ENCODE measurements around the gene SHMT2. TPM values are rescaled to one million over a fixed set of nuclear protein-coding genes. Genes with fewer than 3 reads are reported as not detected.
A peak's percentile ranks its signal among the peaks of the same experiment; 100 is the strongest.

Gene SHMT2
- total and polyA plus RNA-seq, 2 donors: 37.0 to 63.1 TPM

- Histone ChIP-seq H3K4me1 (ENCODE audit: control insufficient read depth in 2 of 2, insufficient read depth in 2 of 2, low read length in 2 of 2) (peaks cover 27 to 53% of the 10 kb centered on the region in 2 donors), H3K4me3 (ENCODE audit: low read length in 2 of 2) (no peak overlapping the region), H3K9me3 (ENCODE audit: control insufficient read depth in 2 of 2, insufficient read depth in 1 of 2, low read length in 1 of 2) (peaks cover 0 to 23% of the 10 kb centered on the region in 2 donors), H3K27ac (ENCODE audit: low read depth in 1 of 2, low read length in 1 of 2) (peak overlapping the region in 1 of 2 donors; percentile 57), H3K36me3 (ENCODE audit: control insufficient read depth in 2 of 2, insufficient read depth in 2 of 2, low read length in 1 of 2) (peaks cover 44 to 50% of the 10 kb centered on the region in 2 donors), H3K27me3 (ENCODE audit: control insufficient read depth in 2 of 2, insufficient read depth in 1 of 2, low read length in 1 of 2) (peaks cover 47 to 53% of the 10 kb centered on the region in 2 donors)
- peak in 1 of 9 donors; percentile 20 for DNase-seq (ENCODE audit: low read depth in 6 of 9, low spot score in 9 of 9)
- 94% methylated on average over 10 of the region's 10 CpGs for WGBS
Measured at GRCh38 chr12:57234571-57235016, 5.1 kb downstream of the SHMT2 start.

- Histone ChIP-seq H3K9me3 (ENCODE audit: control insufficient read depth in 2 of 2, insufficient read depth in 1 of 2, low read length in 1 of 2) (peaks cover 0 to 23% of the 10 kb centered on the region in 2 donors), H3K27ac (ENCODE audit: low read depth in 1 of 2, low read length in 1 of 2) (peak overlapping the region in 1 of 2 donors; percentile 64), H3K4me3 (ENCODE audit: low read length in 2 of 2) (no peak overlapping the region), H3K36me3 (ENCODE audit: control insufficient read depth in 2 of 2, insufficient read depth in 2 of 2, low read length in 1 of 2) (peaks cover 44 to 50% of the 10 kb centered on the region in 2 donors), H3K27me3 (ENCODE audit: control insufficient read depth in 2 of 2, insufficient read depth in 1 of 2, low read length in 1 of 2) (peaks cover 53 to 59% of the 10 kb centered on the region in 2 donors), H3K4me1 (ENCODE audit: control insufficient read depth in 2 of 2, insufficient read depth in 2 of 2, low read length in 2 of 2) (peaks cover 31 to 56% of the 10 kb centered on the region in 2 donors)
- no peak for DNase-seq (ENCODE audit: low read depth in 6 of 9, low spot score in 9 of 9)
- 94% methylated on average over 26 of the region's 26 CpGs for WGBS
Measured at GRCh38 chr12:57235017-57235727, 5.7 kb downstream of the SHMT2 start.

GRCh38 chr12:57235728-57236131, 6.2 kb downstream of the SHMT2 start:
- Histone ChIP-seq H3K4me1 (ENCODE audit: control insufficient read depth in 2 of 2, insufficient read depth in 2 of 2, low read length in 2 of 2) (peaks cover 28 to 56% of the 10 kb centered on the region in 2 donors), H3K36me3 (ENCODE audit: control insufficient read depth in 2 of 2, insufficient read depth in 2 of 2, low read length in 1 of 2) (peaks cover 44 to 50% of the 10 kb centered on the region in 2 donors), H3K27ac (ENCODE audit: low read depth in 1 of 2, low read length in 1 of 2) (no peak overlapping the region), H3K27me3 (ENCODE audit: control insufficient read depth in 2 of 2, insufficient read depth in 1 of 2, low read length in 1 of 2) (peaks cover 58 to 65% of the 10 kb centered on the region in 2 donors), H3K9me3 (ENCODE audit: control insufficient read depth in 2 of 2, insufficient read depth in 1 of 2, low read length in 1 of 2) (peaks cover 0 to 26% of the 10 kb centered on the region in 2 donors), H3K4me3 (ENCODE audit: low read length in 2 of 2) (no peak overlapping the region)
- WGBS: 66% methylated on average over 8 of the region's 8 CpGs
- no peak for DNase-seq (ENCODE audit: low read depth in 6 of 9, low spot score in 9 of 9)

GRCh38 chr12:57236201-57236924, 6.9 kb downstream of the SHMT2 start:
- peaks cover 38 to 45% of the 10 kb centered on the region in 2 donors for H3K36me3 ChIP-seq (ENCODE audit: control insufficient read depth in 2 of 2, insufficient read depth in 2 of 2, low read length in 1 of 2)
- H3K27ac ChIP-seq (ENCODE audit: low read depth in 1 of 2, low read length in 1 of 2): no peak overlapping the region
- DNase-seq (ENCODE audit: low read depth in 6 of 9, low spot score in 9 of 9): peak in 1 of 9 donors; percentile 12
- H3K4me1 ChIP-seq (ENCODE audit: control insufficient read depth in 2 of 2, insufficient read depth in 2 of 2, low read length in 2 of 2): peaks cover 26 to 59% of the 10 kb centered on the region in 2 donors
- no peak overlapping the region for H3K4me3 ChIP-seq (ENCODE audit: low read length in 2 of 2)
- H3K27me3 ChIP-seq (ENCODE audit: control insufficient read depth in 2 of 2, insufficient read depth in 1 of 2, low read length in 1 of 2): peaks cover 65 to 71% of the 10 kb centered on the region in 2 donors
- peaks cover 0 to 32% of the 10 kb centered on the region in 2 donors for H3K9me3 ChIP-seq (ENCODE audit: control insufficient read depth in 2 of 2, insufficient read depth in 1 of 2, low read length in 1 of 2)
- WGBS: 14% methylated on average over 40 of the region's 40 CpGs

- Histone ChIP-seq H3K4me3 (ENCODE audit: low read length in 2 of 2) (no peak overlapping the region), H3K27ac (ENCODE audit: low read depth in 1 of 2, low read length in 1 of 2) (no peak overlapping the region), H3K27me3 (ENCODE audit: control insufficient read depth in 2 of 2, insufficient read depth in 1 of 2, low read length in 1 of 2) (peaks cover 72 to 78% of the 10 kb centered on the region in 2 donors), H3K9me3 (ENCODE audit: control insufficient read depth in 2 of 2, insufficient read depth in 1 of 2, low read length in 1 of 2) (peaks cover 0 to 34% of the 10 kb centered on the region in 2 donors), H3K36me3 (ENCODE audit: control insufficient read depth in 2 of 2, insufficient read depth in 2 of 2, low read length in 1 of 2) (peaks cover 31 to 38% of the 10 kb centered on the region in 2 donors), H3K4me1 (ENCODE audit: control insufficient read depth in 2 of 2, insufficient read depth in 2 of 2, low read length in 2 of 2) (peaks cover 26 to 64% of the 10 kb centered on the region in 2 donors)
- peak in 1 of 9 donors; percentile 9 for DNase-seq (ENCODE audit: low read depth in 6 of 9, low spot score in 9 of 9)
- WGBS: 28% methylated on average over 9 of the region's 9 CpGs
Measured at GRCh38 chr12:57236925-57237595, 7.5 kb downstream of the SHMT2 start.

GRCh38 chr12:57237596-57237931, 8.1 kb downstream of the SHMT2 start:
- Histone ChIP-seq H3K36me3 (ENCODE audit: control insufficient read depth in 2 of 2, insufficient read depth in 2 of 2, low read length in 1 of 2) (peaks cover 26 to 33% of the 10 kb centered on the region in 2 donors), H3K27me3 (ENCODE audit: control insufficient read depth in 2 of 2, insufficient read depth in 1 of 2, low read length in 1 of 2) (peaks cover 77 to 83% of the 10 kb centered on the region in 2 donors), H3K27ac (ENCODE audit: low read depth in 1 of 2, low read length in 1 of 2) (no peak overlapping the region), H3K4me3 (ENCODE audit: low read length in 2 of 2) (no peak overlapping the region), H3K9me3 (ENCODE audit: control insufficient read depth in 2 of 2, insufficient read depth in 1 of 2, low read length in 1 of 2) (peaks cover 0 to 39% of the 10 kb centered on the region in 2 donors), H3K4me1 (ENCODE audit: control insufficient read depth in 2 of 2, insufficient read depth in 2 of 2, low read length in 2 of 2) (peaks cover 27 to 68% of the 10 kb centered on the region in 2 donors)
- 30% methylated on average over 5 of the region's 5 CpGs for WGBS
- DNase-seq (ENCODE audit: low read depth in 6 of 9, low spot score in 9 of 9): no peak

- Histone ChIP-seq H3K9me3 (ENCODE audit: control insufficient read depth in 2 of 2, insufficient read depth in 1 of 2, low read length in 1 of 2) (peaks cover 0 to 44% of the 10 kb centered on the region in 2 donors), H3K4me3 (ENCODE audit: low read length in 2 of 2) (peak overlapping the region; percentile 24 to 28), H3K27me3 (ENCODE audit: control insufficient read depth in 2 of 2, insufficient read depth in 1 of 2, low read length in 1 of 2) (peaks cover 83 to 89% of the 10 kb centered on the region in 2 donors), H3K4me1 (ENCODE audit: control insufficient read depth in 2 of 2, insufficient read depth in 2 of 2, low read length in 2 of 2) (peaks cover 33 to 75% of the 10 kb centered on the region in 2 donors), H3K27ac (ENCODE audit: low read depth in 1 of 2, low read length in 1 of 2) (no peak overlapping the region), H3K36me3 (ENCODE audit: control insufficient read depth in 2 of 2, insufficient read depth in 2 of 2, low read length in 1 of 2) (peaks cover 20 to 27% of the 10 kb centered on the region in 2 donors)
- peak in 1 of 9 donors; percentile 50 for DNase-seq (ENCODE audit: low read depth in 6 of 9, low spot score in 9 of 9)
- WGBS: 6% methylated on average over 63 of the region's 63 CpGs
Measured at GRCh38 chr12:57237932-57238853, 8.7 kb downstream of the SHMT2 start.

All from thymus (tissue), 11 donors.